Mesothelial cell of epicardium (in vitro differentiated cells): ENCODE measurements around the gene C12orf56. TPM values are rescaled to one million over a fixed set of nuclear protein-coding genes. Genes with fewer than 3 reads are reported as not detected.

Source experiments
- DNase-seq, 2 experiments: peaks; one replicate each; pipeline ENCODE4 v3.0.0; 2021; ENCODE audit warnings: low spot score in 2 of 2; ENCODE audit not compliant: unreplicated experiment in 2 of 2
- H3K27ac Mint-ChIP-seq: 2 replicates; pipeline ENCODE4 v1.8.0; 2021; ENCODE audit warnings: mixed read lengths
- H3K27me3 Mint-ChIP-seq: 2 replicates; pipeline ENCODE4 v1.8.0; 2021; ENCODE audit warnings: low read depth, mixed read lengths
- H3K36me3 Mint-ChIP-seq: 2 replicates; pipeline ENCODE4 v1.8.0; 2021; ENCODE audit warnings: mixed read lengths
- H3K4me1 Mint-ChIP-seq: 2 replicates; pipeline ENCODE4 v1.8.0; 2021; ENCODE audit warnings: mixed read lengths
- H3K4me3 Mint-ChIP-seq: 2 replicates; pipeline ENCODE4 v1.8.0; 2021; ENCODE audit warnings: mild to moderate bottlenecking, moderate library complexity, mixed read lengths
- H3K9me3 Mint-ChIP-seq: 2 replicates; pipeline ENCODE4 v1.8.0; 2021; ENCODE audit warnings: mixed read lengths
- total RNA-seq: library from RNA; stranded (reverse); gene quantifications from 3 replicates; pipeline ENCODE4 v1.2.1, GENCODE V29; 2021
- TF ChIP-seq, protein P1 (sequence below): fragments of 200-600 bp; sonication (generic); IDR thresholded peaks from one replicate; pipeline ENCODE4 v1.5.0; 2021; ENCODE audit warnings: antibody characterized with exemption; ENCODE audit not compliant: unreplicated experiment

C12orf56 gene
- total RNA-seq, 1 donor from 2014 or later, result 0.45 TPM

GRCh38 chr12:64428956-64429355 lies 38.4 kb upstream of the C12orf56 start:
- no peaks in the 10 kb centered on the region for H3K9me3 Mint-ChIP-seq
- peaks cover 65% of the 10 kb centered on the region for H3K36me3 Mint-ChIP-seq
- no peak overlapping the region for H3K27ac Mint-ChIP-seq
- no peaks in the 10 kb centered on the region for H3K27me3 Mint-ChIP-seq
- DNase-seq, result no peak
- no peak overlapping the region for H3K4me3 Mint-ChIP-seq
- TF ChIP-seq, protein P1, sequence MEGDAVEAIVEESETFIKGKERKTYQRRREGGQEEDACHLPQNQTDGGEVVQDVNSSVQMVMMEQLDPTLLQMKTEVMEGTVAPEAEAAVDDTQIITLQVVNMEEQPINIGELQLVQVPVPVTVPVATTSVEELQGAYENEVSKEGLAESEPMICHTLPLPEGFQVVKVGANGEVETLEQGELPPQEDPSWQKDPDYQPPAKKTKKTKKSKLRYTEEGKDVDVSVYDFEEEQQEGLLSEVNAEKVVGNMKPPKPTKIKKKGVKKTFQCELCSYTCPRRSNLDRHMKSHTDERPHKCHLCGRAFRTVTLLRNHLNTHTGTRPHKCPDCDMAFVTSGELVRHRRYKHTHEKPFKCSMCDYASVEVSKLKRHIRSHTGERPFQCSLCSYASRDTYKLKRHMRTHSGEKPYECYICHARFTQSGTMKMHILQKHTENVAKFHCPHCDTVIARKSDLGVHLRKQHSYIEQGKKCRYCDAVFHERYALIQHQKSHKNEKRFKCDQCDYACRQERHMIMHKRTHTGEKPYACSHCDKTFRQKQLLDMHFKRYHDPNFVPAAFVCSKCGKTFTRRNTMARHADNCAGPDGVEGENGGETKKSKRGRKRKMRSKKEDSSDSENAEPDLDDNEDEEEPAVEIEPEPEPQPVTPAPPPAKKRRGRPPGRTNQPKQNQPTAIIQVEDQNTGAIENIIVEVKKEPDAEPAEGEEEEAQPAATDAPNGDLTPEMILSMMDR, result no peak
- H3K4me1 Mint-ChIP-seq, result peaks cover 4% of the 10 kb centered on the region

DNA sequence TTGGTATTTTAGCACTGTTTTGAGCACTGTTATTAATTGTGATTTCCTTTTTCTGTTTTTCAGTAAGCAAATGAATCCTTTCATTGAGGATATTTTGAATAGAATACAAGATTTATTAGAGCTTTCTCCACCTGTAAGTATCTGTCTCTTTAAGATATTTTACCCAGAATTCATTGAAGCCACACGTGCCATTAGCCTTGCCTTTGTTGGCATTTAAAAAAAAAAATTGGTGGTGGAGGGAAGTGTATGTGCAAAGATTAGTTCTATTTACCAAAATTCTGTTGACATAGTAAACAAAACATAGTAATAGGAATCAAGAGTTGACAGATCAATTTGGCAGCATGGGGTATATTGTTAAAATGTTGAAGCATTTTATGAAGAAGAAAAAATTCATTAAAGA lies 37.4 kb upstream of the C12orf56 start:
- DNase-seq, result no peak
- H3K36me3 Mint-ChIP-seq, result peaks cover 64% of the 10 kb centered on the region
- no peak overlapping the region for H3K4me3 Mint-ChIP-seq
- peaks cover 4% of the 10 kb centered on the region for H3K4me1 Mint-ChIP-seq
- no peaks in the 10 kb centered on the region for H3K9me3 Mint-ChIP-seq
- H3K27me3 Mint-ChIP-seq, result no peaks in the 10 kb centered on the region
- no peak overlapping the region for H3K27ac Mint-ChIP-seq
- TF ChIP-seq, protein P1, result no peak

- Mint-ChIP-seq H3K36me3 (peaks cover 39% of the 10 kb centered on the region), H3K4me1 (no peaks in the 10 kb centered on the region), H3K4me3 (no peak overlapping the region), H3K27me3 (no peaks in the 10 kb centered on the region), H3K9me3 (no peaks in the 10 kb centered on the region), H3K27ac (no peak overlapping the region)
- TF ChIP-seq, protein P1, result no peak
- DNase-seq, result no peak
Measured at GRCh38 chr12:64419696-64420095, 29.1 kb upstream of the C12orf56 start.

- DNase-seq, result no peak
- Mint-ChIP-seq H3K4me3 (no peak overlapping the region), H3K36me3 (peaks cover 31% of the 10 kb centered on the region), H3K9me3 (no peaks in the 10 kb centered on the region), H3K27me3 (no peaks in the 10 kb centered on the region), H3K27ac (no peak overlapping the region), H3K4me1 (no peaks in the 10 kb centered on the region)
- TF ChIP-seq, protein P1, result no peak
Measured at GRCh38 chr12:64418209-64418608, 27.7 kb upstream of the C12orf56 start.

DNA sequence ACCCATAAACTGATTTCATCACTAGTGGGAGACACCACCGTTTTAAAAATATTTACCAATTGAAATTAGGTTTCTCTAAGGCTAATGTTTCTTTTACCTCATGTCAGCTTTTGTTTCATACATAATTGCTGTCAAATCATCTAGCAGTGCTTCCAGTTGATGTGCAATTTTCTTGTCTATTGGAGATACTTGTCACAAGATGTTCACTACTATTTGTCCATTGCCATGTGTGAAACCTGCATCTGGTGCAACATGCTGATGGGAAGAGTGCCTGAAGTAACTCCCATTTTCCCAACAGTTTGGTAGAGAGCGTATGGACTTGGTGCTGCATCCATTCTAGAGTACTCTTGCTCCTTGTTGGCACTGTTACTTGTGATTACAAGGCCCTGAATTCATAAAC lies 23.3 kb upstream of the C12orf56 start:
- TF ChIP-seq, protein P1, result no peak
- Mint-ChIP-seq H3K27ac (no peak overlapping the region), H3K4me3 (no peak overlapping the region), H3K27me3 (no peaks in the 10 kb centered on the region), H3K9me3 (no peaks in the 10 kb centered on the region), H3K36me3 (peaks cover 28% of the 10 kb centered on the region), H3K4me1 (peaks cover under 1% of the 10 kb centered on the region)
- no peak for DNase-seq

DNA sequence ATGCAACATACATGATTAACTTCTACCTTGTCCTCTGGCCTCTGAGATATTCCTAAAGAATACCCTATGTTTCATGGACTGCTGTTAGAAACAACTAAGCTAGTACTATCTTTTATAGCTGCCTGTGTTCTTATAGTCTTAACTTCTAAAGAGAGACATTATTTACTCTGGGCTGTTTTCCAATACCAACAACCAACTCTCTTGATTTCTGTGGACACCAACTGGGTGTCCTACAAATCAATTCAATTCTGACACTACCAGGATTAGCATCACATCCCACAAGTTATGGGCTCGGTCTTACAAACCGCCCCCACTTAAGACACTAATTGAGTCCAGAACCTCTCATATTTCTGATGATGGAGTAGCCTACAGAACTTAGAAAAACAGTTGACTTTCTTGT lies 21.9 kb upstream of the C12orf56 start:
- peaks cover 24% of the 10 kb centered on the region for H3K36me3 Mint-ChIP-seq
- H3K9me3 Mint-ChIP-seq, result no peaks in the 10 kb centered on the region
- no peaks in the 10 kb centered on the region for H3K27me3 Mint-ChIP-seq
- H3K4me3 Mint-ChIP-seq, result no peak overlapping the region
- H3K4me1 Mint-ChIP-seq, result peaks cover 6% of the 10 kb centered on the region
- TF ChIP-seq, protein P1, result no peak
- H3K27ac Mint-ChIP-seq, result no peak overlapping the region
- no peak for DNase-seq
